ENCODE measurements around the gene CLC. TPM values are rescaled to one million over a fixed set of nuclear protein-coding genes. Genes with fewer than 3 reads are reported as not detected.

CLC gene
- total RNA-seq, 1 donor from 2014 or later: not detected

Other genes with a start within 250 kb of the CLC start
- not detected for gene DLL3, start 239.1 kb downstream of the CLC start, total RNA-seq
- gene SELENOV, start 222.9 kb downstream of the CLC start, total RNA-seq: not detected
- 0.20 TPM for gene EID2B, start 205.2 kb downstream of the CLC start, total RNA-seq
- gene EID2, start 197.9 kb downstream of the CLC start, total RNA-seq: 6.7 TPM
- not detected for gene LGALS13, start 135.5 kb downstream of the CLC start, total RNA-seq
- gene LGALS16, start 82.1 kb downstream of the CLC start, total RNA-seq: not detected
- gene LGALS14, start 33.5 kb downstream of the CLC start, total RNA-seq: not detected
- not detected for gene LEUTX, start 40.8 kb upstream of the CLC start, total RNA-seq
- gene DYRK1B, start 96.1 kb upstream of the CLC start, total RNA-seq: 10.1 TPM
- gene FBL, start 108.3 kb upstream of the CLC start, total RNA-seq: 294 TPM
- 25.7 TPM for gene FCGBP, start 196.6 kb upstream of the CLC start, total RNA-seq
- gene PSMC4, start 233.1 kb upstream of the CLC start, total RNA-seq: 56.7 TPM